DOHH2 (cell line): ENCODE measurements around the gene PIK3R2.

Experiments
- CTCF ChIP-seq: fragments of 200-600 bp; sonication (generic); IDR thresholded peaks from one replicate; pipeline ENCODE4 v1.5.1; 2014; ENCODE audit warnings: antibody characterized with exemption, mild to moderate bottlenecking, low read depth, low read length; ENCODE audit not compliant: poor library complexity, severe bottlenecking
- EZH2phosphoT487 ChIP-seq: fragments of 200-600 bp; sonication (generic); IDR thresholded peaks from 2 replicates; pipeline ENCODE4 v1.6.1; 2017; ENCODE audit warnings: borderline replicate concordance, mild to moderate bottlenecking, antibody characterized with exemption, low read length, moderate library complexity, mixed read lengths

- TF ChIP-seq CTCF (no peak), EZH2phosphoT487 (no peak)
Observed at GRCh38 chr19:18126097-18126496, 26.9 kb upstream of the PIK3R2 start.
